DMS79 treated with DMSO at 0.1 percent for 48 hours (cell line): ENCODE results near the gene ISG20.
"Not testable (repeated sequence)": the region's sequence is repeated elsewhere in the genome, so short reads cannot be mapped to it uniquely, and the experiment has no call there.

Experiments used
- DNase-seq: peaks from one replicate; lab custom pipeline; 2025; lab: John Stamatoyannopoulos, UW

Gene ISG20

DNA sequence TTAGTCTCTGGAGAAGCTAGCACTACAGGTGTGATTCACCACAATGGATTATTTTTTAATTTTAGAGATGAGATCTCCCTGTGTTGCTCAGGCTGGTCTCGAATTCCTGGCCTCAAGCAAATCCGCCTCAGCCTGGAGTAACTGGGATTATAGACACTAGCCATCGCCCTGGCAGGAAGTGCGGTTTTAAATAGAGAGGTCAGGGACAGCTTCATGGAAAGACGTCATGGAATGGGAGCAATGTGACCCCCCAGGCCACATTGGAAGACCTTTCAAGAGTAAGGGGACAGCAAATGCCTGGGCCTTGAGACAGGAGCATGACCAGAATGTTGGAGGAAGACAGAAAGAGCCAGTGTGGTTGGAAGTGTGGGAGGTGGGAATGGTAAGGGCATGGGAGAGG, 2.2 kb upstream of the ISG20 start:
- no peak for DNase-seq

GRCh38 chr15:88637436-88637835, 1.4 kb upstream of the ISG20 start:
- no peak for DNase-seq

GRCh38 chr15:88637841-88638625, 783 bp upstream of the ISG20 start:
- DNase-seq, result no peak

DNA sequence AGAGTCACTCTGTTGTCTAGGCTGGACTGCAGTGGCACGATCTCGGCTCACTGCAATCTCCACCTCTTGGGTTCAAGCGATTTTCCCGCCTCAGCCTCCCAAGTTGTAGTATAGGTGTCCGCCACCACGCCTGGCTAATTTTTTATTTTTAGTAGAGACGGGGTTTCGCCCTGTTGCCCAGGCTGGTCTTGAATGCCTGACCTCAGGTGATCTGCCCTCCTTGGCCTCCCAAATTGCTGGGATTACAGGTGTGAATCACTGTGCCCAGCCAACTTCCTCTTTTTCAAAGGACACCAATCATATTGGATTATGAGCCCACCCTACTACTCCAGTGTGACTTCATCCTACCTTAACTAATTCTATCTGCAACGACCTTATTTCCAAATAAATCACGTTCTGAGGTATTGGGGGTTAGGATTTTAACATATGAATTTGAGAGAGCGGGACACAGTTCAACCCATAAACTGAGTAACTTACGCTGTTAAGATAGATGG, 3.2 kb downstream of the ISG20 start:
- no peak for DNase-seq

- not testable (repeated sequence) for DNase-seq
These were observed 3.7 kb downstream of the ISG20 start for GRCh38 chr15:88642514-88642913.

GRCh38 chr15:88644741-88645140, 5.9 kb downstream of the ISG20 start:
- no peak for DNase-seq

DNA sequence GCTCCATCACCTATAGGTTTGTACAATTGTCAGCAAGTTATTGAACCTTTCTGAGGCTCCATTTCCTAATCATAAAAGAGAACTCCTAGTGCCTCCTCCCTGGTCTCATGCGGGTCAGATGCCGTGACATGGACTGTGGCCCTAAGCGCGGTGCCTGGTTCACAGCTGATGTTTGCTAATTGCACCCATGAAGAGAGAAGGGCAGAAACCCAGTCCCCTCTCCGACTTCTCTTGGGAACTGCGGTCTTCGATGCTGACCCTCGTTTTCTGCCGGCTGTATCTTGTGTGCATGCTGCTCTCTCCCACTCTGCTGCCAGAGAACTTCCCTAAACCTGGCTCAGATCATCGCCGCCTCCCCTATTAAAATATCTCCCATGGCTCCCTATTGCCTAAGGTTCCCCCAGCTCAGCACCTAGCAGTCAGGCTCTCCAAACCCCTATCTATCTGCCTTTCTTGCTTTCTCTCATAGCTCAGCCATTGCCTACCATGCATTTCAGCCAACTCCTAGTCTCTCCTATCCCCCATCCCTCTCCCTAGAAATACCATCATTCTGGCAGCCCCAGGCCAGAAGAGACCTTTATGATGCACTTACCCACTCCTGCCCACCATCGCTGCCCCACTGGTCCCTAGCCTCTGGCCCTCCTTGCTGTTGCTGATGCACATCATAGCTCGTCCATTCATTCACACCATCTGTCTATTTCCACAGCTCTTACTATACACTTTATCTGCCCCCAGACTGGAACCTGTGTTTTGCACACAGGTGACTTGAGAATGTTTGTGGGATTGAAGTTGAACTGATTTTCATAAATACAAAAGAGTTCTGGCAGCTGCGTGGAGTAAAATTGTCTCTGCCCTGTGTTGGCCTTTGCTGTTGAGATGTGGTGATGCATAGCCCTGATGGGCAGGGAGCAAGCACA, 6.6 kb downstream of the ISG20 start:
- DNase-seq, result no peak

DNA sequence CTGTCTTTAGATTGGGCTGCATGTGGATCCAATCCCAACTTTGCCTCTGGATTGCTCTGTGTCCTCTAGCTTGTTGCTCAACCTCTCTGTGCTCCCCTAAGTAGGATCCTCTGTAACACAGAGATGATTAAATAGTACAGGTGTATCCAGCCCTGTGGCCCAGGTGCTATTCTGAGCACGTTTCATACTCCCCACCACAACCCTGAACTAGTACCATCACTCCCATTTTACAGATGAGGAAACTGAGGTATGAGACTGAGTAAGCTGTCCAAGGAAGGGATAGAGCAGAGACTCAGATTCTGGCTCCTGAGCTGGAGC, 7.2 kb downstream of the ISG20 start:
- no peak for DNase-seq

DNA sequence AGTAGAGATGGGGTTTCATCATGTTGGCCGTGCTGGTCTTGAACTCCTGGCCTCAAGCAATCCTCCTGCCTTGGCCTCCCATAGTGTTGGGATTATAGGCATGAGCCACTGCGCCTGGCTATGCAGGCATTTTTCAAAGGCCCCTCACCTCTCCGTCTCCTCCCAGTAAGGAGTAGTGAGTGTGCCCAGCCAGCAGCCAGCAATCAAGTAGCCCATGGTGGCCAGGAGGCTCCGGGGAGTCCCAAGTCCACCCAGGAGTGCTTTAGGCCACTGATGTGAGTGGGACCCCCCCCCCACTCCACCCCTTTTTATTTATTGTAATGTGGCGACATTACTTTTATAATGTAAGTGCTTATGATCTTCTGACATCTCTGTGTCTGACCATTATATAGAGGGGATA, 8.1 kb downstream of the ISG20 start:
- no peak for DNase-seq

DNA sequence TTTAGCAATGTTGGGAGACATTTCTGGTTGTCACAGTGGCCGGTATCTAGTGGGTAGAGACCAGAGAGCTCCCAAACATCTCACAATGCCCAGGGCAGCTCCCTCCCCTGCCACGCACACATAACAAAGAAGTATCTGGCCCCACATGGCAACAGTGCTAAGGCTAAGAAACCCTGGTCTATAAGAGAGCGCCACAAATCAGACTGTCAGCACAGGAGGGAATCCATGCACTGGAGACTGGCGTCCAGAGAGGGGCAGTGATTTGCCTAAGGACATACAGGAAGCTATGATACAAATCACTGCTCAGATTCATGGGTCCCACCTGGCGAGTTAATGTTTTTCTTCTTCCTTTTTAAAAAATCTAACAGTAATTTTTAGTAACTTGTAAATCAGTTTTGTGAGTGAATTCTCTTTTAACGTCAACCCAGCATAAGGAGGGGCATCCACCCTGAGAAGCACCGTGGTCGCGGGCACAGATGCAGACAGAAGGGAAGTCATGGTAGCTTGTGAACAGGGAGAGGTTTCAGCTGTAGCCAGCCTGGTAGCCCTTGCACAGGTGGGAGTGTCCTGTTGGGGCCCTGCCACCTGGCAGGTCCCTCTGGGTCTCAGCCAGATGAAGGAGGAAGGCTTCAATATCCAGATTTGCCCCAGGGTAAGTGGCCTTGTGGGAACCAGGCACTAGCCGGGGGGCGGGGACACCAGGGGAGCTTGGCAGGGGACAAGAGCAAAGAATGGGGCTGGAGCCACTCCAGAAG, 8.7 kb downstream of the ISG20 start:
- DNase-seq, result no peak

DNA sequence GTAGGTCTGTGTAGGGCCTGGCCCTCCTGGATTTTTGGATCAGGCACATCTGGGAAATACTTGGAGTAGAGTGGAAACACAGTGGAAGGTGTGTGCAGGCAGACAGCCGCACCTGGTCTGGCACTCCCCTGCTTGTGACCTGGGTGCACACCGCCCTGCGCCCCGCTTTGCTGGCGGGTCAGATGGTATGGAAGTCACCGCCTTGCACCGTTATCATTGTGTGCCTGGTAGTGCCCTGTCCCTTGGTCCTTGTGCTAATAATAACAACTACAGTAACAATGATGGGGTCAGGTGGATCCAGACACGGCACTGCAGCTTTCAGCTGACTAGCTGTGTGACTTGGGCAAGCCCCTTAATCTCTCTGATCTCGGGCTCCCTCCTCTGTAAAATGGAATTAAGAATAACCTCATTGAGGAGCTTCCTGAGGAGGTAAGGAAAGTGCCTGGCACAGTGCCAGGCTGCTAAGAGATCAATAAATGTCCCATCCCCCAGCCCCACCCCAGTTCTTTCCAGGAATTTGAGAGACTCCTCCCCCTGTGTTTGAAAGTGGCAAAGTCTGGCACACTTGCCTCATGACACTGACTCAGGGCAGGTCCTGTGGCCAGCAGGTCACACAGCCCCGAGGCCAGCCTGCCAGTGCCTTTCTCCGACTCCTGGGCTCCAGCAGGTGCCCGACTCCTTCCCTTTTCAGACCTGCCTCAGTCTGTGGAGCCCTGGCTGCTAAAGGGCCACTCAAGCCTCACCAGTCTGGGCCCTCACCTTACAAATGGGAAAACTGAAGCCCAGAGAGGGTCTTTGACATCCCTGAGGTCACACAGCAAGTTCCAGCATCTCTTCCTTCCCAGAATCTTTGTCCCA, 9.8 kb downstream of the ISG20 start:
- no peak for DNase-seq

DNA sequence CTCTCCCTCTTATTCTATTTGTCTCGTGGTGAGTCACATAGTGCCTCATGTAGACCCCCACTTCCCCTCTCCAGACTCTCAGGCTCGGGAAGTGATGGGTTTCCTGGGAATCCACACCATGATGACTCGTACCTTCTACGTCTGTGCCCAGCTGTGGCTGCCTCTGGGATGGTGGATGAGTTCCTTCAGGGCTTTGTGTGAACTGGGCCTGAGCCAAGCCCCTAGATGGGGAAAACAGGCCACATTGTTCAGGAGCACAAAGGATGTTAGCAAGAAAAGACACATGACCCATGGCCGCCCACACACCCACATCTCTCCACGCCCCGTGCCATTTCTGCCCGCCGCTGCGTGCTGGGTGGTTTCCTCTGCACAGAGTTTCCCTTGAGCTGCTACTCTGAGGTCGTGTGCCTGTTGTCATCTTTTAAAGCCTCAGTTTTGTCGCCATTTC, 10.5 kb downstream of the ISG20 start:
- no peak for DNase-seq

DNA sequence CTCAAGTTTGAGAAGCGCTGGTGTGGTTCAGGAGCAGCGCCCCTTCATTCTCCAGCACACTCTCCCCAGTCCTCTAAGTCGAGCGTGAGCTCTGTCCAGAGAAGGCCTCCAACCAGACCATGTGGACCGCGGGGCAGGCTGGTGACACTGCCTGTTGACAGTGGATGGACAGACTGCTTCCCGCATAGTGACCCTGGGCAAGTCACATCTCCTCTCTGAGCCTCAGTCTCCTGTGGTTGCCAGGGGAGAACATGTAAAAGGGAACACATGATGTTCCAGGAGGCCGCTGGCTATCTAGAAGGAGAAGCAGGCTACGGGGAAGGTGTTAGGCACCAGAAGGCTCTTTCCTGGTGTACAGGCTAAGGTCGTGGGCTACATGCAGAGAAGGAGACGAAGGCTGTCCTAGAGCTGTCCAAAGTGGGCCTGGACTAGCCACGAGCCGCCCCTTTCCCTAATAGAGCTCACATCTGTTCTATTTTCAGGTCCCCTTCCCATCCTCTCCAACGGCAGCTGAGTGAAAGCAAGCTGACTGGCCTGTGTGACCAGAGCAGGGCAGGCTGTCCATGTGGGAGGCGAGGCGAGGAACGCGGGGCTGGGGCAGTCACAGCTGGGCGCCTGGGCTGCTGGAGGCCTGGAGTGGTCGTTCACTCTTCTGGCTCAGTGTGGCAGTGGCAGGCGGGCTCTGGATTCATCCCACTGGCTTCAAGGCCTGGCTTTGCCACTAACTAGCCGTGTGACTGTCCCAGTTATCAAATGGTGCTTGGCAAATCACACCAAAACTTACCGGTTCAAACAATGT, 11.1 kb downstream of the ISG20 start:
- no peak for DNase-seq

DNA sequence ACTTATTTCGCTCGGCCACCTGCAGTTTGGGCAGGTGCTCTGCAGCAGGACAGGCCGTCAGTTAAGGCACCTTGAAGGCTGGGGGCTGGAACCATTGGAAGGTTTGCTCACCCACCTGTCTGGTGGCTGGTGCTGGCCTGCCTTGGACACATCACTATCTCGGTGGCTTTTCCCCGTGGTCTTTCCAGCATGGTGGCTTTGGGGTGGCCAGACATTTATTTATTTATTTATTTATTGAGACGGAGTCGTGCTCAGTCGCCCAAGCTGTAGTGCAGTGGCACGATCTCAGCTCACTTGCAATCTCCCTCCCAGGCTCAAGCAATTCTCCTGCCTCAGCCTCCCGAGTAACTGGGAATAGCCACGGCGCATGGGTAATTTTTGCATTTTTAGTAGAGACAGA, 11.7 kb downstream of the ISG20 start:
- DNase-seq, result no peak

DNA sequence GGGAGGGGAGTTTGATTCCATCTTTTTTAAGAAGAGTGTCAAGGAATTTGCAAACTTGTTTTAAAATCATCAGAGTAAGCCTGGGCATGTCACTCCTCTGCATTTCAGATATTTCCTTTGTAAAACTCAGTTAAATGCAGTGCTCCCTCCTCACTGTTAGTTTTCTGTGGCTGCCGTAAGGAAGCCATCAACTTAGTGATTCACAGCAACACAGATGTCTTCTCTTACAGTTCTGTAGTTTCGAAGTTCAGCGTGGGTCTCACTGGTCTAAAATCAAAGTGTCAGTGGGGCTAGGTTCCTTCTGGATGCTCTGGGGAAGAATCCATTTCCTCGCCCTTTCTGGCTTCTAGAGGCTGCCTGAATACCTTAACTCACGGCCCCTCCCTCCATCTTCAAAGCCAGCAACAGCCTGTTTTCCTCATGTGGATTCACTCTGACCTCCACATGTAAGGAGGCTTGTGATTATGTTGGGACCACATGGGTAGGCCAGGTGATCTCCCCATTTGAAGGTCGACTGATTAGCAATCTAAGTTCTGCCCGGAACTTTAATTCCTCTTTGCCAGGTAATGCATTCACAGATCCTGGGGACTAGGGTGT, 12.4 kb downstream of the ISG20 start:
- no peak for DNase-seq

DNA sequence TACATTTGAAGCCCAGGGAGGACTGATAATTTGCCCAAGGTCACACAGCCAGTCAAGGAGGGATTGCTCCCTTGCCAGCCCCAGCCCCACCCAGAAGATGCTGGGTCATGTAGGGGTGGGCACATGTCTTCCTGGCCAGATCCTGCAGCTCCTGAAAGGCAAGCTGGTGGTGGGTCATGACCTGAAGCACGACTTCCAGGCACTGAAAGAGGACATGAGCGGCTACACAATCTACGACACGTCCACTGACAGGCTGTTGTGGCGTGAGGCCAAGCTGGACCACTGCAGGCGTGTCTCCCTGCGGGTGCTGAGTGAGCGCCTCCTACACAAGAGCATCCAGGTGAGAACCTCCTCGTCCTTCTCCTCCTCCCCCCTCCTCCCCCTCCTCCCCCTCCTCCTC, 13.2 kb downstream of the ISG20 start:
- DNase-seq, result no peak

- no peak for DNase-seq
These were observed 13.8 kb downstream of the ISG20 start for GRCh38 chr15:88652456-88653199.

GRCh38 chr15:88653200-88654064, 14.6 kb downstream of the ISG20 start:
- no peak for DNase-seq
